Measurements from ENCODE around the gene CDC42EP1.

The CDC42EP1 gene

GRCh38 chr22:37616201-37617083 lies 56.2 kb downstream of the CDC42EP1 start:
- DNase-seq = no peak

- no peak for DNase-seq
Observed at GRCh38 chr22:37617431-37617830, 57.2 kb downstream of the CDC42EP1 start.

- no peak for DNase-seq
Observed at GRCh38 chr22:37618072-37618656, 57.9 kb downstream of the CDC42EP1 start.

GRCh38 chr22:37618674-37619073 lies 58.4 kb downstream of the CDC42EP1 start:
- no peak for DNase-seq
